Activated CD4-positive, CD25-positive, alpha-beta regulatory T cell treated with anti-CD3 and anti-CD28 coated beads, Interleukin-2, amount 50 U/mL, for 24 hours (primary cell): ENCODE data around the gene BAHCC1.

ENCODE experiments used
- ATAC-seq, 2 donors: fragments of 150-1000 bp; cut with Tn5 transposase; one replicate each; pipeline ENCODE4 v1.10.0; 2021; ENCODE audit warnings: mild to moderate bottlenecking in 1 of 2, moderate library complexity in 1 of 2

BAHCC1 gene

DNA sequence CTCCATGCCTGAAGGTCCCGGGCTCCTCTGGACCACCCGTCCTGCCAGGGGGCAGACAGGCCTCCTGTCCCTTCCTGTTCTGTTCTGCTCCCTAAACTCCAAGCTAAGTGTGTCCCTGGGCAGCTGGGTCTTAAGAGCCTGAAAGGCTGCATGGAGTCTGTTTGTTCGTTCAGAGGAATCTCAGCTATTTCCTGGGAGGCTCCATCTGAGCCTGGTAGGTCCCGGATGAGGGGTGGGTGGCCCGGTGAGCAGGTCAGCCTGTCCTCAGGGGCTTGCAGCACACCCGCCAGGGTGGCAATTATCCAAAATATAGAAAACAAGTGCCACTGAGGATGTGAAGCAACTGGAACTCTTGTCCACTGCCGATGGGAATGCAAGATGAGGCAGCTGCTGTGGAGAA is 104.8 kb downstream of the BAHCC1 start:
- no peak for ATAC-seq

DNA sequence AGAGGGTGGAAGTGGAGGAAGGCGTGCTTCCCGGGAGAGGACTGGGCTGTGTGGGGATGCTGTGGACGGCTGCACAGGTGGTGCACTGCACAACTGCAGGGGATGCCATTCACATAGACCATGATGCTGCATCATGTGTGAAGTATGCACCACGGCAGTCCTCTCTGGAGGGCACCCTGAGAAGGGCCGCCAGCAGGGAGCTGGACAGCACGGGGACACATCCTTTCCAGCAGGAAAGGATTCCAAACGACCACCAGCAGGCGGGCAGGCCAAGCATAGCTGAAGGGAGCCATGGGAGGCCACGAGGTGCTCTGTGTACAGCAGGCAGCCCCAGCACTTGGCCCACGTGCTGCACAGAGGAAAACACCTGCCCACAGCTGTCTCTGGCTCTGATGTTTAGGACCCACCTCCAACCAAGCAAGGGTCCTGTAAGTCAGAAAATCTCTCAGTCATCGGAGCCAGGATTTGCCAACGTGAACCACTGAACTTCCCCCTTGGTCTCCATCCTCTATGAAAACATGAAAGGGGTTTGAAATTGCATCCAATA is 107.3 kb downstream of the BAHCC1 start:
- no peak for ATAC-seq

DNA sequence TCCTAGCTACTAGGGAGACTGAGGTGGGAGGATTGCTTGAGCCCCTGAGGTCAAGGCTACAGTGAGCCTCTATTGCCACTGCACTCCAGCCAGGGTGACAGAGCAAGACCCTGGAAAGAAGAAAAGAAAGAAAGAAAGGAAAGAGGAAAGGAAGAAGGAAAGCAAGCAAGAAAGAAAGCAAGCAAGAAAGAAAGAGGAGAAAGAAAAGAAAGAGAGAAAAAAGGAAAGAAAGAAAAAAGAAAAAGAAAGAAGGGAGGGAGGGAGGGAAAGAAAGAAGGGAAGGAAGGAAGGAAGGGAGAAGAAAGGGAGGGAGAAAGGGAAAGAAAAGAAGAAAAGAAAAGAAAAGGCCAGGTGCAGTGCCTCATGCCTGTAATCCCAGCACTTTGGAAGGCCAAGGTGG is 108.4 kb downstream of the BAHCC1 start:
- ATAC-seq, result no peak

DNA sequence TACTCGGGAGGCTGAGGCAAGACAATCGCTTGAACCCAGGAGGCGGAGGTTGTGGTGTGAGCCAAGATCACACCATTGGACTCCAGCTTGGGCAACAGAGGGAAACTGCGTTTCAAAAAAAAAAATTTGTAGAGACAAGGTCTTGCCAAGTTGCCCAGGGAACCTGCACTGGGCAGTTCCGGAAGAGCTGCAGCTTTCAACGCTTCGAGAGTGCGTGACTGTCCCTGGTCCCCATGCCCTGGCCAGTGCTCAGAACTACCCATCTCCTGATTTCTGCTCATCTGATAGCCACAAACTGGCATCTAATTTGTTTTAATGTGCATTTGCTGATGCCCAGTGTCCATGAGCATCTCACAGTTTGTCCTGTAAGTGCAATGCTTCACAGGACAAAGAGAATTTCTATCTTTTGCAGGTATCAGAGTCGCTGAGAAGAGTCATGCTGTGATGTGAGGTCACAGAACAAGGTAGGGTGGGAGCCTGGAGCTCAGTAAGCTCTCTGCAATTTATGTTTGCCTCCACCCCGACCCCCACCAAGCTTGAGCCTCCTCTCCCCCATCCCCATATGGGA is 113.5 kb downstream of the BAHCC1 start:
- no peak for ATAC-seq

DNA sequence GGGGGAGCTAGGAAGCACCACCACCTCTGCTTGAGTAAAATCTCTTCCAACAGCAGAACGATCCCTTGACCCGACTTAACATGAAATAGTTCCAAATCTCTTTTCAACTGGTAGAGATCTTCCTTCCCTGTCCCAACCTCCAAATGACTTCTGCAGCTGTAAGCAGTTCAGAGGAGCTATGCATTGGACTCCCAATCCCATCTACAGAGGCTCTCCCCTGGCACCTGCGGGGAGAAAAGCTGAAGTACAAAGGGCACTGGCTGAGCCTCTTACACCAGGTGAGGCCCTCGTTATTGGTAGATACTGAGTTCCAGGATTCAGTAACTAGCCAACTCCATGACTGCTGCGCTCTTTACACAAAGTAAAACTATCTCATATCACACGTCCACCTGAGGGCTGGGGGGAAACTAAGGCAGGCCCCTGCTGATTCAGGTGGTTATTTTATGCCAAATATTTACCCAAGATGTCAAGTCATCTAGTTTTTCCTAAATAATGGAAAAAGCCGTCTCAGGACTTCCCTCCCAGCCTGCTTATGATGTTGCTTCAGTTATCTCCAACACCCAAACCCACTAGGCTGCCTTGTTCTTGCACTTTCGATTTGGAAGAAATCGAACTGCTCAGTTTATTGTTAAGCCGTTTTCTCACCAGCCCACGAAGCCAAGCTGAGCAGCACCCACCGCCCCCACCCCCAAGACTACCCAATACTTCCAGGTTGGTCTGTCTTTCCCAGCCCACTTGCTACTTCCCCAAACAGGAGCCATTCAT is 114.1 kb downstream of the BAHCC1 start:
- no peak for ATAC-seq

DNA sequence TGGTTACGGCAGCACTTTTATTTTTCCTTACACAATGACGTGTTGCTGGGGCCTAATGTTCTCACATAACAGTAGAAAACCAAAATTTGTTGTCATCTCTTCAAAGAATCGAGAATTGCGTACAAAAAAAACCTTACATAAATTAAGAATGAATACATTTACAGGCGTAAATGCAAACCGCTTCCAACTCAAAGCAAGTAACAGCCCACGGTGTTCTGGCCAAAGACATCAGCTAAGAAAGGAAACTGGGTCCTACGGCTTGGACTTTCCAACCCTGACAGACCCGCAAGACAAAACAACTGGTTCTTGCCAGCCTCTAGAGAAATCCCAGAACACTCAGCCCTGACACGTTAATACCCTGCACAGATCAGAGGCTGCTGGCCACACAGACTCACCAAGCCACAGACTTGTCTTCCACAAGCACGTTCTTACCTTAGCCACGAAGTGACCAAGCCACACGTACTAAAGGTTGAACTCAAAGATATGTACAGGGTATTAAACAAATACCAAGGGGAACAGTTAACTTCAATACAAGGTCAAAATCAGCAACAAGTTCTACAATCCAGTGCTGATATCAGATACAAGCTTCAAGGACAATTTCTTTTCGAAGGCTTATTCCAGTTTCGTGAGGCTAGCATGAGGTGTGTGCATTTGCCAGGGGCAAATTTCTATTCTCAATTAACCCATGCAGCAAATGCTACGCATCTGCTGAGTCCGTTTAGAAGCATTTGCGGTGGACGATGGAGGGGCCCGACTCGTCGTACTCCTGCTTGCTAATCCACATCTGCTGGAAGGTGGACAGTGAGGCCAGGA is 114.9 kb downstream of the BAHCC1 start:
- no peak for ATAC-seq

DNA sequence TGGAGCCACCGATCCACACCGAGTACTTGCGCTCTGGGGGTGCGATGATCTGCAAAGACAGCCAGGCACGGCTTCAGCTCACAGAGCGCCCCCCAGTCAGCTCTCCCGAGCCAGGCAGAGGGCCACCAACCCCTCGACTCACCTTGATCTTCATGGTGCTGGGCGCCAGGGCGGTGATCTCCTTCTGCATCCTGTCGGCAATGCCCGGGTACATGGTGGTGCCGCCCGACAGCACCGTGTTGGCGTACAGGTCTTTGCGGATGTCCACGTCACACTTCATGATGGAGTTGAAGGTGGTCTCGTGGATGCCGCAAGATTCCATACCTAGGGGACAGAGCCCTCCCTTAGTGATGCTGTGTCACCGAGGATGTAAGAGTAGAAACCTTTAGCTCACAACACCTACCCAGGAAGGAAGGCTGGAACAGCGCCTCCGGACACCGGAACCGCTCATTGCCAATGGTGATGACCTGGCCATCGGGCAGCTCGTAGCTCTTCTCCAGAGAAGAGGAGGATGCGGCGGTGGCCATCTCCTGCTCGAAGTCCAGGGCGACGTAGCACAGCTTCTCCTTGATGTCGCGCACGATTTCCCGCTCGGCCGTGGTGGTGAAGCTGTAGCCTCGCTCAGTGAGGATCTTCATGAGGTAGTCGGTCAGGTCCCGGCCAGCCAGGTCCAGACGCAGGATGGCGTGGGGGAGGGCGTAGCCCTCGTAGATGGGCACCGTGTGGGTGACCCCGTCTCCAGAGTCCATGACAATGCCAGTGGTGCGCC is 115.7 kb downstream of the BAHCC1 start:
- ATAC-seq, result no peak

DNA sequence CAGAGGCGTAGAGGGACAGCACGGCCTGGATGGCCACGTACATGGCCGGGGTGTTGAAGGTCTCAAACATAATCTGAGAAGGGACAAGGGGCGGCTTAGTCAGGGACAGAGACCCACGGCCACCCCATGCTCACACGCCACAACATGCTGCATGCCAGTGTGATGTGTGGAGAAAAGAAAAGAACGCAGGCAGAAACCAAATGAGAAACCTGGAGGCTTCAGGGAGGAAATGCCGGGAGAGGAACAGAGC is 116.2 kb downstream of the BAHCC1 start:
- no peak for ATAC-seq

DNA sequence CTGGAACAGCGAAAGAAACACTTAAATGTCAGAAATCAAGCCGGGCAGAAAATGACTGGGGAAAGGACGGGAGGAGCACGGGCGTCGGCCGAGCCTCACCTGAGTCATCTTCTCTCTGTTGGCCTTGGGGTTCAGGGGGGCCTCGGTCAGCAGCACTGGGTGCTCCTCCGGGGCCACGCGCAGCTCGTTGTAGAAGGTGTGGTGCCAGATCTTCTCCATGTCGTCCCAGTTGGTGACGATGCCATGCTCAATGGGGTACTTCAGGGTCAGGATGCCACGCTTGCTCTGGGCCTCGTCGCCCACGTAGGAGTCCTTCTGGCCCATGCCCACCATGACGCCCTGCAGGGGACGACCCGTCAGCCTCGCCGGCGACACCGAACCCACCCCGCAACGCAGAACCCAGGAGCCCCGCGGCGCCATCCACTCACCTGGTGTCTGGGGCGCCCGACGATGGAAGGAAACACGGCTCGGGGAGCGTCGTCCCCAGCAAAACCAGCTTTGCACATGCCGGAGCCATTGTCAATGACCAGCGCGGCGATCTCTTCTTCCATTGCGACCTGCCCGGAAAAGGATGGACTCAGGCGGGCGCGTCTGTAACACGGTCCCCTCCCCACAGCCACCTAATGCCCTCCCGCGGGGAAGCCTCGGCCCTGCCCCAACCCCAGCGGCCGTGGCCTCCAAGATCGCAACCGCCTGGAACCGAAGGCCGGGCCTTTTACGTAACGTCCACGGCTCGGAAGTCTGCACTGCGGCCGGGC is 116.7 kb downstream of the BAHCC1 start:
- ATAC-seq, result peak in 1 of 2 donors; percentile 0

DNA sequence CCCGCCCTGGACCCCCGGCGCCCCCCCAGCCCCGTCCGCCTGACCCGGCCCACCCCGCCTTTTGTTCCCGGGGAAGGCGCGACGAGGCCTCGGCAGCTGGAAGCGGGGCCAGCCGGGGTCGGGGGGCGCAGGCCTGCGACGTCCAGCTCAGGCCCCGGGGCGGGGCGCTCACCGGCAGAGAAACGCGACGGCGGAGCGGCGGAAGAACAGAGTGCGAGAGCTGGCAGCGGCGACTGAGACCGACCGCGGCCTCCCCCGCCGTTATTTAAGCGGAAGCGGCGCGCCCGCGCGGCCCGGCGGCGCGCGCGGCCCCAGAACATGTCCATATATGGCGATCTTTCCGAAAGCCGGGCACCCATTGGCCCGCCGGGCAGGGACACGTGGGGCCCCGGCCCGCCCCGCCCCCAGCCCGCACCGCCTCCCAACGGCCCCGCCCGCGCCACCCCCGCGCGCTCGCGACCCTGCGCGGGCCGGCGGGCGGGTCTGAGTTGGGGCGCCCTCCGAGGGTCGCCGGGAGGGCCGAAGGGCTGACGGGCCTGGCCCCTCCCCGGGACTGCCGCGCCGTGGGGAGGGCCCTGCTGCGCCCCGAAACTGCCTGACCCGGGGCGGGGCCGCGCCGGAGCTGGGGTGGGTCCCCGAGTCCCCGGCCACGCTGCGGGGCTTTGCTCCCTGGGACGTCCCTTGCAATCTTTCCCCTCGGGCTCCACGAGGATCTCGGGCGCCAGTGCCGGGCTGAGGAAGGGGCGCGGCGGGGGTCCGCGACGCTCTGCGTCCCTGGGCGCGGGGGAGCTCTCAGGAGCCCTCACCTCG is 117.5 kb downstream of the BAHCC1 start, which contains the start of gene ACTG1:
Gene ACTG1, minus strand, starts transcription at position 238 of the 810 bp plus-strand sequence. CDS start 445 bp downstream, outside the sequence.
- peak; percentile 68 to 70 for ATAC-seq

DNA sequence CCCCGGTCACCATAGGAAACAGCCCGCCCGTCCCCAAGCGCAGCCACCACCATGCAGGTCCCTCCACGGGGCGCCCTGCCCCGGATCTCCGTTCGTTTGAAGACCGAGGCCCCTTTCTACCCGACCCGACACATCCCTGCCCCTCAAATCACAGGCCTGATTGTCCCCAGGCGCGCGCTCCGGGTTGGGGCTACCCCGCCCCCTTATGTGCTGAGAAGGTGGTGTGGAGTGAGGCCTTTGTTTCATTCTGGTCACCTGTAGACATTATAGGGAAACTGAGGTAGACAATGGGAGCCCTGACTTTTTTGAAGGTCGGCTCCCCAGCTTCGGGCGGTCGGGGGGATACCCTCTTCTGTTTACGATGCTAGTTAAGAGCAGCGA is 118.1 kb downstream of the BAHCC1 start:
- ATAC-seq, result peak; percentile 17 to 19

DNA sequence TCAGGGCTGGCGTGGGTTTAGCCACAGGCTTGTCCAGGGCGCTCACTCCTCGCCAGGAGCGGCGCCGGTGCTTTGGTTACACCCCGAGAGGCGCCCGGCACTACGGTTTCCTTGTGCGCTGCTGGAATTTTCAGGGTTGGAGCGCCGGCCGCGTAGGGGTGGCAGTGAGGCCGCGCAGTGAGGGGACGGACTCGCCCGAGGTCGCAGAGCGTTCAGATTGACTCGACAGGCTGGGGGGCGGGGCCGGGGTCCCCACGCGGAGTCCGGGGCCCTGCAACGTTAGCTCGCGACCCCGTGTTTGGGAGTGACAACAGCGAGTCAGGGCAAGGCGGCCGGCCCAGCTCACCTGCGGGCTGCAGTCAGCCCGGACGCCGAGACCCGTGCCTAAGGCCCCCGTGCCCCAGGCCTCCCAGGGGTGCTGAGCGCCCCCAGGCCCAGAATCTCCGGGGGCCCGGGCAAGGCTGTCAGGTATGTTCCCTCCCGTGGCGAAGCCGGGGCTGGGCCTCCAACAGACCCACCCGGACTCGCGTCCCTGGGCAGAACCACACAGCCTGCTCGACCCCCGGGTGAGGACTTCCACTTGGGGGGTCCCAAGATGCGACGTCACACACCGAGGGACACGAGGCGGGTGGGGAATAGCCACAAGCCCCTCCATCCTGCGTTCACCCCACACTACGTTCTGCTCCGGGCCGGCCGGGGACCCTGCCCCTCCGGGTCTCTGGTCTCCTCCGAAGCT is 118.7 kb downstream of the BAHCC1 start:
- no peak for ATAC-seq

DNA sequence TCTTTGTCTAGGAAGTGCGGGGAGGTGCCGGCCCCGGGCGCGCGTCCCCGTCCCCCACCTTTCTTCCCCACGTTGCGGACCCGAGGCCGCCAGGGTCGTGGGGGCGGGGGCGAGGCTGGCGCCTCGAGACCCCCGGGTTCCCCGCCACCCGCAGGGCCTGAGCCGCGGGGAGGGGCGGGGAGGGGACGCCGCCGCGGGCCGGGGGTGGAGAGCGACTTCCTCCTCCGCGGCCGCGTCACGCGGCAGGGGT is 119.2 kb downstream of the BAHCC1 start:
- no peak for ATAC-seq

DNA sequence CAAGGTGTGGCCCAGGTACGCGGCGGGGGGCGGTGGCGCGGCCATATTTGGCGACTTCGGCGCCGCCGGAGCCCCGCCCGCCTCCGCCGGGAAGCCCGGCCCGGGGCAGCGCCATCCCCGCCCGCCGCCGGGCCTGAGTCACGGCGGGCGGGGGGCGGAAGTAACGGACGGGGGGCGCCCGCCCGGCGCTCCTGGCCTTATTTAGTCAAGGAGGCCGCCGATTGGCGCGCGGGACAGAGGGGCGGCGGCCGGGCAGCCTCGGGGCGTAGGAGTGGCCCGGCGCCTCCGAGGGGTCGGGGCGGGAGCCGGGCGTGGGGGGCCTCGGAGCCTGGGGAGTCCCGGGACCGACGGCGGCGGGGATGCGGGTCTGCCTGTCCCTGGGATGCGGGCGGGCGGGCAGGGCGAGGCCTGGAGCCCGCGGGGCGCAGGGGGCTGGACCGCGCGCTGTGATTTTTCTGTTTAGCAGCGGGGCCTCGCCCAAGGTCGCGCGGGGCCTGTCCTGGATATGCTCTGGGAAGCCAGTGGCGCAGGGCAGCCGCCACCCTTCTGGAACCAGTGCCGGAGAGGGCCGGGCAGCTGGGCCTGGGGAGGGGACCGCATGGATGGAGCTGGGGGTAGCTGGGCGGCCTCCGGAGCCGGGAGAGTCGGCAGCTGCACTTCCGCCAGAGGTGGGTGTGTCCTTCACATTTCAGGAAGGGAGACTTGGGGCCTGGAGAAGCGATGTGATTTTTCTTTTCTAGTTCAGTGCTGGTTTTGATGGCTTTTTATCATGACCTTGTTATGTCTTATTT is 119.7 kb downstream of the BAHCC1 start:
- peak; percentile 21 to 28 for ATAC-seq

DNA sequence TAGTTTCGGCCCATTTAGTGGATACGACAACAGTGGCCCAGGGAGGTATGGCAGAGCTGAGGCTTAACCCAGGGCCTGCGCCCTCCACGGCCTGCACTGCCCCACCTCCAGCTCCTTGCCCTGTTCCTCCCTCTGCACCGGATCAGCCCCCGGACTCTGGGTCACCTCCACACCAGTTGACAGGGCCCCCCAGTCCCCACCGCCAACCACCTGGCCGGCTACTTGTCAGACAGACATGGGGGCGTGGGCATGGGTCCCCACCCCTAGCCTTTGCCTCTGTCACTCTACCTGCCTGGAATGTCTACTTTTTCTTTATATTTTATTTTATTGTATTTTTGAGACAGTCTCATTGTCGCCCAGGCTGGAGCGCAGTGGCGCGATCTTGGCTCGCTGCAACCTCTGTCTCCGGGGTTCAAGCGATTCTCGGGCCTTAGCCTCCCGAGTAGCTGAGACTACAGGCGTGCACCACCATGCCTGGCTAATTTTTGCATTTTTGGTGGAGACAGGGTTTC is 120.3 kb downstream of the BAHCC1 start:
- ATAC-seq, result no peak
